Vagina (tissue), 2 donors: ENCODE results near the gene AKAP13.

Experiments
- CTCF ChIP-seq, 3 experiments: fragments of 450-650 bp in 2 of 3; fragments of 200-600 bp in 1 of 3; sonication (generic) in 1 of 3; IDR thresholded peaks; one replicate each; pipeline ENCODE4 v1.5.1; 2017 to 2019; ENCODE audit warnings: antibody characterized with exemption in 3 of 3, mild to moderate bottlenecking in 2 of 3, moderate library complexity in 2 of 3
- POLR2A ChIP-seq, 2 donors: fragments of 450-650 bp; IDR thresholded peaks; one replicate each; pipeline ENCODE4 v1.6.1; 2017; ENCODE audit warnings: antibody characterized with exemption in 2 of 2, mild to moderate bottlenecking in 2 of 2, moderate library complexity in 2 of 2

GRCh38 chr15:85598718-85599398, 218.5 kb downstream of the AKAP13 start:
- TF ChIP-seq CTCF (IDR thresholded peaks at IDR 0.05), result no peak
- no peak for TF ChIP-seq POLR2A (IDR thresholded peaks at IDR 0.05)
